Right renal pelvis (tissue), 4 donors: ENCODE data around the gene MIB2. TPM values are rescaled to one million over a fixed set of nuclear protein-coding genes. Genes with fewer than 3 reads are reported as not detected.

ENCODE experiments used
- DNase-seq, 4 donors: peaks; one replicate each; pipeline ENCODE4 v3.0.0-alpha.2; 2013; ENCODE audit warnings: low read depth in 4 of 4, low spot score in 3 of 4, missing footprints in 1 of 4
- polyA plus RNA-seq, 4 donors: library from polyadenylated mRNA; unstranded; fragments of 120-200 nt; gene quantifications; one replicate each; pipeline ENCODE4 v1.2.1, GENCODE V29; 2013; ENCODE audit not compliant: insufficient read length in 4 of 4

Gene MIB2
- polyA plus RNA-seq, 4 donors = 32.2 to 63.4 (median 38.2) TPM

GRCh38 chr1:1613509-1614082 lies 1.7 kb upstream of the MIB2 start:
- no peak for DNase-seq

- DNase-seq = no peak
These were observed 921 bp upstream of the MIB2 start for GRCh38 chr1:1614204-1614953.

GRCh38 chr1:1614954-1615255 lies 395 bp upstream of the MIB2 start:
- no peak for DNase-seq

- DNase-seq = no peak
These were observed 918 bp downstream of the MIB2 start for GRCh38 chr1:1616045-1616790.

- DNase-seq = no peak
These were observed 1.5 kb downstream of the MIB2 start for GRCh38 chr1:1616838-1617237.

GRCh38 chr1:1617516-1617915 lies 2.2 kb downstream of the MIB2 start:
- DNase-seq = no peak

GRCh38 chr1:1617925-1618324 lies 2.6 kb downstream of the MIB2 start:
- DNase-seq = no peak

GRCh38 chr1:1618396-1619068 lies 3.2 kb downstream of the MIB2 start:
- no peak for DNase-seq

- DNase-seq = no peak
These were observed 4.6 kb downstream of the MIB2 start for GRCh38 chr1:1619917-1620361.

GRCh38 chr1:1620433-1621139 lies 5.3 kb downstream of the MIB2 start:
- no peak for DNase-seq

- DNase-seq = no peak
These were observed 6.1 kb downstream of the MIB2 start for GRCh38 chr1:1621173-1622009.

GRCh38 chr1:1622010-1622787 lies 6.9 kb downstream of the MIB2 start:
- no peak for DNase-seq

GRCh38 chr1:1622788-1623094 lies 7.4 kb downstream of the MIB2 start:
- DNase-seq = no peak

GRCh38 chr1:1623181-1623630 lies 7.9 kb downstream of the MIB2 start:
- no peak for DNase-seq

GRCh38 chr1:1623631-1624442 lies 8.5 kb downstream of the MIB2 start:
- DNase-seq = no peak

GRCh38 chr1:1624443-1625403 lies 9.4 kb downstream of the MIB2 start:
- DNase-seq = no peak

- no peak for DNase-seq
These were observed 10.1 kb downstream of the MIB2 start for GRCh38 chr1:1625404-1625775.
